Hematopoietic multipotent progenitor cell (in vitro differentiated cells): ENCODE results near the gene HAGH. TPM values are rescaled to one million over a fixed set of nuclear protein-coding genes. Genes with fewer than 3 reads are reported as not detected.

ENCODE experiments used
- DNase-seq, 3 donors: peaks; one replicate each; pipeline ENCODE4 v3.0.0-alpha.2; 2011 to 2015; ENCODE audit warnings: low read depth in 2 of 3, low spot score in 2 of 3
- total RNA-seq: library from RNA; depleted of rRNA; stranded (reverse); fragments of >200 nt; gene quantifications from one replicate; pipeline ENCODE4 v1.2.3, GENCODE V29; 2012

HAGH gene
- total RNA-seq, 1 donor = 46.6 TPM

- no peak for DNase-seq
Measured at GRCh38 chr16:1788095-1788707, 38.4 kb downstream of the HAGH start.

- no peak for DNase-seq
Measured at GRCh38 chr16:1787322-1788094, 39.1 kb downstream of the HAGH start.

GRCh38 chr16:1787056-1787321 is 39.6 kb downstream of the HAGH start:
- no peak for DNase-seq

GRCh38 chr16:1786242-1787055 is 40.2 kb downstream of the HAGH start:
- no peak for DNase-seq

- no peak for DNase-seq
Measured at GRCh38 chr16:1785846-1786170, 40.8 kb downstream of the HAGH start.

- no peak for DNase-seq
Measured at GRCh38 chr16:1784977-1785845, 41.4 kb downstream of the HAGH start.

- DNase-seq = peak; percentile 93 to 100 (median 100)
Measured at GRCh38 chr16:1782408-1783264, 44.0 kb downstream of the HAGH start, which contains the start of the genes NUBP2 and SPSB3. Gene NUBP2 (plus strand): TSS chr16:1782960. CDS start chr16:1783021, 61 bp downstream. Gene SPSB3 (minus strand): TSS chr16:1782571. CDS start chr16:1781483, 1,088 bp downstream.

- peak in 2 of 3 donors; percentile 24 to 57 for DNase-seq
Measured at GRCh38 chr16:1781758-1782407, 44.7 kb downstream of the HAGH start.

- no peak for DNase-seq
Measured at GRCh38 chr16:1781254-1781653, 45.4 kb downstream of the HAGH start.

GRCh38 chr16:1780677-1781072 is 46.0 kb downstream of the HAGH start:
- DNase-seq = no peak

- no peak for DNase-seq
Measured at GRCh38 chr16:1779741-1780676, 46.6 kb downstream of the HAGH start.

- no peak for DNase-seq
Measured at GRCh38 chr16:1779234-1779701, 47.4 kb downstream of the HAGH start.

GRCh38 chr16:1778200-1779179 is 48.1 kb downstream of the HAGH start:
- no peak for DNase-seq

- no peak for DNase-seq
Measured at GRCh38 chr16:1777375-1778199, 49.0 kb downstream of the HAGH start.

- no peak for DNase-seq
Measured at GRCh38 chr16:1776991-1777374, 49.6 kb downstream of the HAGH start.

GRCh38 chr16:1776672-1776955 is 50.0 kb downstream of the HAGH start:
- DNase-seq = no peak
